H1 (cell line): ENCODE results near the gene HTR1B. TPM values are rescaled to one million over a fixed set of nuclear protein-coding genes. Genes with fewer than 3 reads are reported as not detected.

Source experiments
- CTCF ChIA-PET: fragments of 300-600 bp; sonication (Branson Sonifier 250); formaldehyde crosslinking; loops from one replicate; lab custom pipeline; 2021; ENCODE audit not compliant: partially characterized antibody; lab: Charles Lee
- POLR2A ChIA-PET: fragments of 300-600 bp; sonication (Branson Sonifier 250); formaldehyde crosslinking; loops from one replicate; lab custom pipeline; 2021; ENCODE audit warnings: inconsistent platforms; ENCODE audit not compliant: partially characterized antibody; lab: Charles Lee
- DNase-seq, 2 experiments: peaks; one replicate each; pipeline versions ENCODE4 v3.0.0 to v3.0.0-alpha.2; 2010 to 2022; ENCODE audit warnings: low spot score in 2 of 2, low read depth in 1 of 2, mixed read lengths in 1 of 2
- FAIRE-seq: peaks from 2 replicates; lab custom pipeline; 2011; peaks lifted over from hg19 to GRCh38; lab: Jason Lieb, UNC
- H2AFZ ChIP-seq: 2 replicates; pipeline ENCODE4 v1.8.1; 2012; ENCODE audit warnings: low read length, inconsistent platforms
- H2AK5ac ChIP-seq: 2 replicates; pipeline ENCODE4 v1.6.1; 2013; ENCODE audit warnings: low read depth, low read length
- H2BK120ac ChIP-seq: replicated peaks from 2 replicates; pipeline ENCODE3; 2013; ENCODE audit warnings: low read depth, low read length, inconsistent platforms
- H2BK12ac ChIP-seq: 2 replicates; pipeline ENCODE4 v1.6.1; 2013; ENCODE audit warnings: low read depth, low read length
- H2BK15ac ChIP-seq: 2 replicates; pipeline ENCODE4 v1.6.1; 2013; ENCODE audit warnings: low read length
- H2BK20ac ChIP-seq: 2 replicates; pipeline ENCODE4 v1.6.1; 2013; ENCODE audit warnings: low read length
- H2BK5ac ChIP-seq: 2 replicates; pipeline ENCODE4 v1.6.1; 2013; ENCODE audit warnings: low read depth, low read length
- H3K14ac ChIP-seq: 2 replicates; pipeline ENCODE4 v1.6.1; 2013; ENCODE audit warnings: inconsistent platforms; ENCODE audit not compliant: insufficient read length
- H3K18ac ChIP-seq: 2 replicates; pipeline ENCODE4 v1.6.1; 2013; ENCODE audit warnings: low read length; ENCODE audit errors: extremely low read depth
- H3K23ac ChIP-seq: 2 replicates; pipeline ENCODE4 v1.6.1; 2013; ENCODE audit warnings: inconsistent platforms; ENCODE audit not compliant: insufficient read length
- H3K23me2 ChIP-seq: 2 replicates; pipeline ENCODE4 v1.6.1; 2013; ENCODE audit warnings: low read depth, low read length
- H3K27ac ChIP-seq: 2 replicates; pipeline ENCODE4 v1.6.1; 2011; ENCODE audit warnings: low read depth, low read length, inconsistent platforms
- H3K27me3 ChIP-seq, 4 experiments: replicated peaks in 1 of 4; 1 replicate in 1 of 4; 2 replicates in 3 of 4; pipeline versions ENCODE4 v1.6.1 to v1.8.1; 2011 to 2013; ENCODE audit warnings: low read length in 3 of 4, mild to moderate bottlenecking in 3 of 4, inconsistent platforms in 2 of 4, mixed read lengths in 2 of 4, moderate library complexity in 1 of 4; ENCODE audit not compliant: control insufficient read depth in 3 of 4, insufficient read depth in 3 of 4; ENCODE audit errors: extremely low read depth in 1 of 4
- H3K36me3 ChIP-seq, 4 experiments: 2 replicates each; pipeline versions ENCODE4 v1.6.1 to v1.8.1; 2011 to 2013; ENCODE audit warnings: mild to moderate bottlenecking in 4 of 4, low read length in 3 of 4, moderate library complexity in 2 of 4, control low read depth in 1 of 4, inconsistent platforms in 1 of 4; ENCODE audit not compliant: insufficient read depth in 4 of 4, control insufficient read depth in 2 of 4
- H3K4ac ChIP-seq: replicated peaks from 2 replicates; pipeline ENCODE3; 2013; ENCODE audit warnings: low read length, low read depth, mixed read lengths, inconsistent platforms; ENCODE audit not compliant: insufficient read length
- H3K4me1 ChIP-seq, 4 experiments: replicated peaks in 1 of 4; 1 replicate in 1 of 4; 2 replicates in 3 of 4; pipeline versions ENCODE4 v1.6.1 to v1.8.1; 2011 to 2013; ENCODE audit warnings: low read length in 3 of 4, inconsistent platforms in 2 of 4, mixed read lengths in 1 of 4; ENCODE audit not compliant: insufficient read depth in 4 of 4, control insufficient read depth in 3 of 4
- H3K4me2 ChIP-seq, 2 experiments: 2 replicates each; pipeline versions ENCODE4 v1.6.1 to v1.8.1; 2011 to 2013; ENCODE audit warnings: low read depth in 2 of 2, low read length in 2 of 2, control low read depth in 1 of 2, inconsistent platforms in 1 of 2, mild to moderate bottlenecking in 1 of 2; ENCODE audit not compliant: insufficient read depth in 1 of 2
- H3K4me3 ChIP-seq, 4 experiments: fragments of 200-600, 300-600 bp in 1 of 4; sonication (generic), shearing (Covaris generic), sonication (Bioruptor Twin) in 1 of 4; 2 replicates each; pipeline versions ENCODE4 v1.5.1 to v1.8.1; 2011 to 2016; ENCODE audit warnings: low read length in 4 of 4, low read depth in 3 of 4, control low read depth in 2 of 4, inconsistent platforms in 2 of 4, mild to moderate bottlenecking in 2 of 4, mixed read lengths in 1 of 4, moderate library complexity in 1 of 4; ENCODE audit not compliant: insufficient read depth in 2 of 4; ENCODE audit errors: extremely low read depth in 1 of 4
- H3K56ac ChIP-seq: replicated peaks from 2 replicates; pipeline ENCODE3; 2013; ENCODE audit warnings: low read depth, mild to moderate bottlenecking, mixed read lengths, low read length, inconsistent platforms; ENCODE audit not compliant: insufficient read length
- H3K79me1 ChIP-seq: 2 replicates; pipeline ENCODE4 v1.6.1; 2013; ENCODE audit warnings: low read depth, low read length, control low read depth
- H3K79me2 ChIP-seq, 2 experiments: 2 replicates each; pipeline versions ENCODE4 v1.6.1 to v1.8.1; 2012 to 2013; ENCODE audit warnings: low read length in 2 of 2, mild to moderate bottlenecking in 2 of 2, inconsistent platforms in 1 of 2; ENCODE audit not compliant: insufficient read depth in 2 of 2, control insufficient read depth in 1 of 2
- H3K9ac ChIP-seq, 4 experiments: replicated peaks in 1 of 4; 1 replicate in 1 of 4; 2 replicates in 3 of 4; pipeline versions ENCODE4 v1.6.1 to v1.8.1; 2011 to 2013; ENCODE audit warnings: low read depth in 3 of 4, low read length in 3 of 4, control low read depth in 2 of 4, mild to moderate bottlenecking in 2 of 4, moderate library complexity in 2 of 4, inconsistent platforms in 1 of 4; ENCODE audit errors: extremely low read depth in 1 of 4
- H3K9me3 ChIP-seq, 2 experiments: 2 replicates each; pipeline versions ENCODE4 v1.6.1 to v1.8.1; 2012 to 2013; ENCODE audit warnings: mild to moderate bottlenecking in 2 of 2, moderate library complexity in 2 of 2, control low read depth in 1 of 2, inconsistent platforms in 1 of 2, low read depth in 1 of 2, low read length in 1 of 2, mixed read lengths in 1 of 2; ENCODE audit not compliant: insufficient read depth in 2 of 2
- H4K20me1 ChIP-seq, 2 experiments: replicated peaks in 1 of 2; 2 replicates each; pipeline versions ENCODE3 to v1.8.1; 2011 to 2013; ENCODE audit warnings: inconsistent platforms in 2 of 2, low read length in 2 of 2, mild to moderate bottlenecking in 1 of 2; ENCODE audit not compliant: insufficient read depth in 2 of 2, control insufficient read depth in 1 of 2
- H4K5ac ChIP-seq: 2 replicates; pipeline ENCODE4 v1.6.1; 2013; ENCODE audit warnings: low read length, low read depth, mixed read lengths, inconsistent platforms; ENCODE audit not compliant: insufficient read length
- H4K8ac ChIP-seq: 2 replicates; pipeline ENCODE4 v1.8.0; 2013; ENCODE audit warnings: mild to moderate bottlenecking, moderate library complexity, low read length, inconsistent platforms; ENCODE audit not compliant: insufficient read depth; ENCODE audit errors: extremely low read depth
- H4K91ac ChIP-seq: replicated peaks from 2 replicates; pipeline ENCODE3; 2013; ENCODE audit warnings: low read length, mixed read lengths, inconsistent platforms; ENCODE audit not compliant: insufficient read length
- ATF2 ChIP-seq: IDR thresholded peaks from 2 replicates; pipeline ENCODE4 v1.6.1; 2012; ENCODE audit warnings: low read length, inconsistent platforms
- HDAC2 ChIP-seq, 2 experiments: fragments of 300-600 bp in 1 of 2; sonication (generic) in 1 of 2; IDR thresholded peaks; 2 replicates each; pipeline ENCODE4 v1.6.1; 2011 to 2012; ENCODE audit warnings: low read depth in 2 of 2, low read length in 2 of 2, mild to moderate bottlenecking in 2 of 2, moderate library complexity in 2 of 2, borderline replicate concordance in 1 of 2, inconsistent platforms in 1 of 2
- JUN ChIP-seq: IDR thresholded peaks from 2 replicates; pipeline ENCODE4 v1.6.1; 2011; ENCODE audit warnings: low read depth, mild to moderate bottlenecking, improper control_type of control experiment, low read length
- POLR2A ChIP-seq, 2 experiments: IDR thresholded peaks; 1 replicate in 1 of 2; 2 replicates in 1 of 2; pipeline ENCODE4 v1.6.1; 2011; ENCODE audit warnings: low read depth in 2 of 2, low read length in 2 of 2, mild to moderate bottlenecking in 2 of 2; ENCODE audit errors: control extremely low read depth in 1 of 2
- POLR2AphosphoS5 ChIP-seq: IDR thresholded peaks from 2 replicates; pipeline ENCODE4 v1.6.1; 2011; ENCODE audit warnings: low read depth, low read length
- SP2 ChIP-seq: IDR thresholded peaks from 2 replicates; pipeline ENCODE4 v1.6.1; 2012; ENCODE audit warnings: mild to moderate bottlenecking, low read length, inconsistent platforms
- TBP ChIP-seq: IDR thresholded peaks from 2 replicates; pipeline ENCODE4 v1.6.1; 2011; ENCODE audit warnings: low read depth, low read length, improper control_type of control experiment
- WGBS, 2 experiments: shearing (Covaris generic) in 1 of 2; methylation state at CpG; one replicate each; pipeline versions ENCODE4 v1.1.6 to v1.1.7; 2013 to 2015; ENCODE audit warnings: low lambda C conversion rate in 2 of 2, mixed read lengths in 2 of 2, inconsistent platforms in 1 of 2, low coverage in 1 of 2, missing lambda C conversion rate in 1 of 2; ENCODE audit not compliant: insufficient replicate concordance in 2 of 2, insufficient coverage in 1 of 2, insufficient read length in 1 of 2; ENCODE audit errors: extremely low coverage in 1 of 2, missing lambda C conversion rate in 1 of 2; 5-methylcytosine and 5-hydroxymethylcytosine counted together
- polyA plus RNA-seq, 7 experiments: library from polyadenylated mRNA; depleted of rRNA in 3 of 7; stranded (reverse) in 5 of 7; unstranded in 2 of 7; fragments of >200 nt in 5 of 7; fragments of 200-250 nt in 2 of 7; gene quantifications; 1 replicate in 5 of 7; 2 replicates in 1 of 7; 4 replicates in 1 of 7; pipeline versions ENCODE4 v1.2.1 to v1.2.3, GENCODE V29; 2011 to 2013; ENCODE audit warnings: missing spikeins in 2 of 7, mixed read lengths in 2 of 7
- total RNA-seq: library from RNA; stranded (reverse); fragmentation: NEBNext Ultra II Directional; extraction: Animal tissue kit (Norgen Biotek cat#: 25700); gene quantifications from 2 replicates; pipeline ENCODE4 v1.2.1, GENCODE V29; 2021
- TF ChIP-seq, protein P1 (sequence below): IDR thresholded peaks from 2 replicates; pipeline ENCODE4 v1.6.1; 2011; ENCODE audit warnings: low read depth, mild to moderate bottlenecking, low read length; ENCODE audit not compliant: insufficient read depth

HTR1B gene
- total and polyA plus RNA-seq, 2 of the 8 experiments (the other 6 are each of a cell fraction or from before 2014, with no cell fraction given) = 1.1 to 1.4 TPM

- no peak for DNase-seq
- Histone ChIP-seq H3K14ac (no peak overlapping the region), H3K23me2 (no peaks in the 10 kb centered on the region), H3K9ac (no peak overlapping the region), H3K4ac (no peak overlapping the region), H2AK5ac (no peak overlapping the region), H4K20me1 (no peaks in the 10 kb centered on the region), H2BK20ac (no peak overlapping the region), H2BK15ac (no peak overlapping the region), H3K23ac (no peak overlapping the region), H3K4me3 (no peak overlapping the region), H4K91ac (no peak overlapping the region), H3K4me2 (no peak overlapping the region), H2BK12ac (no peak overlapping the region), H2AFZ (no peak overlapping the region), H2BK5ac (no peak overlapping the region), H4K5ac (no peak overlapping the region), H3K27me3 (no peaks in the 10 kb centered on the region), H4K8ac (no peak overlapping the region), H3K56ac (no peak overlapping the region), H3K18ac (no peak overlapping the region), H3K79me1 (no peaks in the 10 kb centered on the region), H3K79me2 (no peaks in the 10 kb centered on the region), H3K27ac (no peak overlapping the region), H3K9me3 (no peaks in the 10 kb centered on the region), H3K36me3 (no peaks in the 10 kb centered on the region), H2BK120ac (no peak overlapping the region), H3K4me1 (no peaks in the 10 kb centered on the region; a peak in 1 of 7 replicates)
- 83% methylated on average over 2 of the region's 2 CpGs; no CpG with 5 or more reads in 1 of the 2 experiments for WGBS, 2 experiments
- ChIA-PET CTCF (interaction anchor here (1.0 to 1.5 kb wide), 2 partner anchors 25 to 26 kb away, joined by 3 read pairs; no protein-coding TSS in a partner anchor), POLR2A (no interaction called here)
- TF ChIP-seq POLR2AphosphoS5 = no peak
- no peak for TF ChIP-seq HDAC2 (IDR thresholded peaks at IDR 0.05; ENCODE audit: borderline replicate concordance in 1 of 2, low read depth in 2 of 2, low read length in 2 of 2)
- TF ChIP-seq ATF2 = no peak
- no peak for TF ChIP-seq POLR2A (IDR thresholded peaks at IDR 0.05; ENCODE audit: control extremely low read depth in 1 of 2, low read depth in 2 of 2, low read length in 2 of 2)
- TF ChIP-seq TBP = no peak
- TF ChIP-seq SP2 = no peak
- TF ChIP-seq JUN = no peak
- TF ChIP-seq, protein P1, sequence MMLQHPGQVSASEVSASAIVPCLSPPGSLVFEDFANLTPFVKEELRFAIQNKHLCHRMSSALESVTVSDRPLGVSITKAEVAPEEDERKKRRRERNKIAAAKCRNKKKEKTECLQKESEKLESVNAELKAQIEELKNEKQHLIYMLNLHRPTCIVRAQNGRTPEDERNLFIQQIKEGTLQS = no peak
- FAIRE-seq = no peak
Measured at GRCh38 chr6:77492530-77492929, 29.2 kb upstream of the HTR1B start.
